ENCODE results near the gene HIF3A.

Gene HIF3A

GRCh38 chr19:46283771-46284170, 13.1 kb upstream of the HIF3A start:
- peak overlapping the region; percentile 10; the same call in 1 of the 2 replicates for H3K27ac ChIP-seq
- DNase-seq (ENCODE audit: low spot score), result no peak
- no peak for TF ChIP-seq CTCF (conservative IDR thresholded peaks at IDR 0.05; ENCODE audit: low read depth)
- CTCF ChIA-PET, result no interaction called here
- POLR2A ChIA-PET (ENCODE audit: low non-redundant PET), result no interaction called here

GRCh38 chr19:46284635-46285034, 12.2 kb upstream of the HIF3A start:
- DNase-seq (ENCODE audit: low spot score), result no peak
- TF ChIP-seq CTCF (conservative IDR thresholded peaks at IDR 0.05; ENCODE audit: low read depth), result no peak
- peak overlapping the region; percentile 10; the same call in 1 of the 2 replicates for H3K27ac ChIP-seq
- POLR2A ChIA-PET (ENCODE audit: low non-redundant PET), result no interaction called here
- CTCF ChIA-PET, result no interaction called here

DNA sequence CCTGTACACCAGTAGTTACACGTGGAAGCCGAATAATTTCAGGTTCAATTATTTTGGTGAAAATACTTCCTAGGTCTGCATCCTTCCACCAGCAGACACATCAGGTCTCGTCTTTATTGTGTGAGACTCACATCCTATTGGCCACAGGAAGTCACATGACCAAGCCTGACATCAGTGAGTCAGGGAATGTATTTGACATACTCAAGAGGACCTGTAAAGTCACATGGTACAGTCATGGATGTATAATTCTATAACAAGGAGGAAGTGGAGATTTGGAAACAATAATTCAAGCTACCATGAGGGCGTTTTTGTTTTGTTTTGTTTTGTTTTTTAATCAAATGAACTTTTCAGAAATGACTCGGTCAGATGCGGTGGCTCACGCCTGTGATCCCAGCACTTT, 9.3 kb upstream of the HIF3A start:
- CTCF ChIA-PET, result interaction anchor here (1.1 kb wide), 1 partner anchor 209 kb away, joined by 4 read pairs; no protein-coding TSS in a partner anchor

DNA sequence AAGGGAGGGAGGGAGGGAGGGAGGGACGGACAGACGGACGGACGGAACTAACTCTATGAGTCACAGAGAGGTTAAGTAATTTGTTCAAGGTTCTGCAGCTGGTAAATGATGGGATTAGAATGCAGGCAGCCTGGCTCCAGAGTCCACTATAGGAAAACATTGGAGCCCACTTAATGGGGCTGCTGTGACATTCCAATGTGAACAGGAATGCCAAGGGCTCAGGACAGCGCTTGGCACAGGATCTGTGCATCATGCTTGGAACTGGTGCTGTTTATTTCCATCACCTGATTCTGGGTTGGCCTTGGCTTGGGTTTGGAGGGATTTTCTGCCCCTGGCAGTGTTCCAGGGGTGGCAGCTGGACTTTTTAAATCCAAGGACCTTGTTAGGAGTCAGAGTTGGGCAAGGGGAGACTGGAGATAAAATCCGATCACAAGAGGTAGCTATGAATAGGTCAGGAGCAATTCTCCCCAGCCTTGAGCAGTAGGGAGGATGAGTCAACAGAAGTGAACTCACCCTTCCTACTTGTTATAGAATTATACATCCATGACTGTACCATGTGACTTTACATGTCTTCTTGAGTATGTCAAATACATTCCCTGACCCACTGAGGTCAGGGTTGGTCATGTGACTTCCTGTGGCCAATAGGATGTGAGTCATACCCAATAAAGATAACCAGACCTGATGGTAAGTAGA, 7.8 kb upstream of the HIF3A start:
- no peak for TF ChIP-seq CTCF (conservative IDR thresholded peaks at IDR 0.05; ENCODE audit: low read depth)
- POLR2A ChIA-PET (ENCODE audit: low non-redundant PET), result no interaction called here
- peak; percentile 94 for DNase-seq (ENCODE audit: low spot score)
- peak overlapping the region; percentile 89 for H3K27ac ChIP-seq
- CTCF ChIA-PET, result interaction anchor here (0.7 to 1.5 kb wide), 2 partner anchors 8 to 150 kb away, joined by 4 to 5 read pairs; no protein-coding TSS in a partner anchor

More for the DNA sequence above, 9.3 kb upstream of the HIF3A start:
- TF ChIP-seq CTCF (conservative IDR thresholded peaks at IDR 0.05; ENCODE audit: low read depth), result no peak
- peak overlapping the region; percentile 89 for H3K27ac ChIP-seq
- POLR2A ChIA-PET (ENCODE audit: low non-redundant PET), result no interaction called here
- no peak for DNase-seq (ENCODE audit: low spot score)

- CTCF ChIA-PET, result interaction anchor here (1.5 kb wide), 1 partner anchor 9 kb away, joined by 5 read pairs; no protein-coding TSS in a partner anchor
- DNase-seq (ENCODE audit: low spot score), result no peak
- no peak for TF ChIP-seq CTCF (conservative IDR thresholded peaks at IDR 0.05; ENCODE audit: low read depth)
- POLR2A ChIA-PET (ENCODE audit: low non-redundant PET), result no interaction called here
- peak overlapping the region; percentile 89 for H3K27ac ChIP-seq
These were observed 6.9 kb upstream of the HIF3A start for GRCh38 chr19:46289724-46290619.

GRCh38 chr19:46291829-46292228, 5.0 kb upstream of the HIF3A start:
- CTCF ChIA-PET, result no interaction called here
- DNase-seq (ENCODE audit: low spot score), result no peak
- no peak for TF ChIP-seq CTCF (conservative IDR thresholded peaks at IDR 0.05; ENCODE audit: low read depth)
- POLR2A ChIA-PET (ENCODE audit: low non-redundant PET), result no interaction called here
- no peak overlapping the region for H3K27ac ChIP-seq

All from RWPE1 (cell line).